SH-SY5Y (cell line): ENCODE results near the gene LRRFIP2.

ENCODE experiments used
- GATA2 ChIP-seq: IDR thresholded peaks from 2 replicates; pipeline ENCODE4 v1.6.1; 2011; ENCODE audit warnings: mild to moderate bottlenecking, low read depth, low read length
- GATA3 ChIP-seq: IDR thresholded peaks from 2 replicates; pipeline ENCODE4 v1.6.1; 2011; ENCODE audit warnings: low read depth, mild to moderate bottlenecking, low read length, moderate library complexity

DNA sequence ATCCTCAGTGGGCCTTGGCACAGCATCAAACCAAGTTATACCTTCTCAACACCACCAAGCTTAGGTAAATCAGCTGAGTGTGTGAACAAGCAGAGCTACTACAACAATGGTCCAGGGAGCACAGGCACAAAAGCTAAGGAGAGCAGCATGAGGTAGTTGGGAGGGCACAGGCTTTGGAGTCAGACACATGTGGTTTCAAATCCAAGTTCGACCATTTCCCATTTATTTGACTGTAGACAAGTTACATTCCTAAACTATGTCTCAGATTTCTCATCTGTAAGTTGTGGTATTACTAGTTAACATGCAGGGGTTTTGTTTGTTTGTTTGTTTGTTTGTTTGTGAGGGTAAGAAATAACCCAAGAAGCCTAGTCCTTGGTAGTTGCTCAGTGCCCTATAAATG lies 134.2 kb downstream of the LRRFIP2 start:
- TF ChIP-seq GATA2 (no peak), GATA3 (no peak)
